GM21717 (cell line): ENCODE results near the gene FAM89B.

ENCODE experiments used
- ATAC-seq: cut with Tn5 transposase; IDR thresholded peaks from one replicate; pipeline ENCODE4 v1.9.1; 2021; ENCODE audit warnings: mild to moderate bottlenecking, moderate library complexity; ENCODE audit not compliant: unreplicated experiment

FAM89B gene

GRCh38 chr11:65538915-65539743, 33.2 kb upstream of the FAM89B start:
- ATAC-seq = no peak

DNA sequence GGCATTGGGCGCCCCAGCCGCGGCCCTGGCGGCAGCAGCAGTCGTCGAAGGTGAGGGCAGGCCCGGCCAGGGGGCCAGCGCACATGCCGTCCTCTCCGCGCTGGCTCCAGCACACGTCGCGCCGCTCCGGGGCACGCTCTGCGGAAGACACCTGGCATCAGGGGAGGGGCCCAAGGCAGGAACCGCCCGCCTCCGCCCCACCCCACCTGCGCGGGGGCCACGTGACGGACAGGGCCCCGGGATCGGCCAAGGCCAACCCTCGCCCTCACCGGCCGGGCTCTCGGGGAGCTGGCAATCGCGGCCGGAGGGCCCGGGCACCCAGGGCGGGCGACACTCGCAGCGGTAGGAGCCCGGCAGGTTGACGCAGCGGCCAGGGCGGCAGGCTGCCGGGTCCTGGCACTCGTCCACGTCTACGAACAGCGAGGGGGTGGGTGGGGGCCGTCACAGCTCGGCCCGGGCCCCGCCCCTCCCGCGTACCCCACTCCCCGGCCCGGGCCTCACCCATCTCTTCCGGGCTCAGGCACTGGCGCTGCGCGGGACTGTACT, 32.5 kb upstream of the FAM89B start:
- ATAC-seq = peak; percentile 1

GRCh38 chr11:65540290-65541092, 31.8 kb upstream of the FAM89B start:
- peak; percentile 47 for ATAC-seq

DNA sequence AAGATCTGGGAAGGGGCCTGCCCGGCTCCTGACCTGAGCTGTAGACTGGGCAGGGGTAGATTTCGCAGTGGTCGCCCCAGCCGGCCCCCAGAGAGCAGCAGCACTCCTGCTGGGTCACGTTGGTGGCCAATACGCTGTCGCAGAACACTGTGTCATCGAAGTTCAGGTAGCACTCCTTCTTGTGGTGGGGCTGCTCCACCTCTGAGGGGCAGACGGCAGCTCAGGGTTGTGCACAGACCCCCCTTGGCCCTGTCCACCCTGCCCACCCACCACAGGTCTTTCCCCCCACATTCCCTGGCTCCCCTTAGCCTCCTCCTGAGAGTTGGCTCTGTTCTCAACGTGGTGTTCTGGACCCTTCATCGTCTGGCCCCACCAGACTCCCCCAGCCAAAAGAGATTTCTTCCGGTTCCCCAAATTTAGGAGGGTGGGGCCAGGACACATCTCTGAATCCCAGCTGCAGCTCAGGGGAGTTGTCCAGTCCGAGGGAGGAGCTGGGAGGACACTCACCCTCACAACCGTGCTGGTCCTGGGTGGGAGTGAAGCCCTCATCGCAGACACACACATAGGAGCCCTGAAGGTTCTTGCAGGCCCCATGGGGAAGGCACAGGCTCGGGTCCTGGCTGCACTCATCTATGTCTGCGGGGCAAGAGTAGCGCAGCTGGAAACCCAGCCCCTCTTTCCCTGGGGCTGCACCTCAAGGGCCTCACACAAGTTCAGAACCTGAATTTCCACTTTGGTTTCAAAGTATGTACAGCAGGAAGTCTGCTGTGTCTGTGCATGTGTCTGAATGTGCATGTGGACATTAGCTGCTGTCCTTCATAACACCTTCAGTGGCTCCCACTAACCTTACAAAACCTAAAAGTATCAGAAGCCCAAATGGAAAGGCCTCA, 31.0 kb upstream of the FAM89B start:
- no peak for ATAC-seq

DNA sequence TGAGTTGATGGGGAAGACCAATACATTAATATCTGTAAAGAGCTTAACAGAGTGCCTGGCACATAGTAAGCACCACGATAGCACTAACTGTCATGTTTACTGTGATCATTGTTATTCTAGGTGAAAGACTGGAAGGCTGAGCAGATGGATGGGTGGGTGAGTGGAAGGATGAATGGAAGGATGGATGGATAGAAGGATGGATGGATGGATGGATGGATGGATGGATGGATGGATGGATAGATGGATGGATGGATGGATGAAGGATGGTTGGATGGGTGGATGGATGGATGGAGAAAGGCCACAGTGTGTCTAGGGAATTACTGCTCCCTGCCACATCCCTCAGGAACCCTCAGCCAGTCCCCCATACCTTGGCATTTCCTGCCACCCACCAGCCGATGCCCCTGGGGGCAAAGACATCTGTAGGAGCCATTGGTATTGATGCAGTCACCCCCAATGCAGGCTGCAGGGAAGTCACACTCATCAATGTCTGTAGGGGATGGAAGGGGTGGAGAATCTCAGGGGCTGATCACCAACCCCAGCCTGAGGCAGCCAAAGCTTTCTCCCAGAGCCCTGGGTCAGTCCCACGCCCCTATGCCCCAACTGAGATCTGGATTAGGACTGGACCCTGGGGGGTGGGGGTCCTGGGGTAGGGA, 29.5 kb upstream of the FAM89B start:
- no peak for ATAC-seq

- ATAC-seq = no peak
Measured at GRCh38 chr11:65545853-65546216, 26.5 kb upstream of the FAM89B start.

- peak; percentile 58 for ATAC-seq
Measured at GRCh38 chr11:65546217-65546958, 25.9 kb upstream of the FAM89B start.

- no peak for ATAC-seq
Measured at GRCh38 chr11:65547446-65548125, 24.8 kb upstream of the FAM89B start.

DNA sequence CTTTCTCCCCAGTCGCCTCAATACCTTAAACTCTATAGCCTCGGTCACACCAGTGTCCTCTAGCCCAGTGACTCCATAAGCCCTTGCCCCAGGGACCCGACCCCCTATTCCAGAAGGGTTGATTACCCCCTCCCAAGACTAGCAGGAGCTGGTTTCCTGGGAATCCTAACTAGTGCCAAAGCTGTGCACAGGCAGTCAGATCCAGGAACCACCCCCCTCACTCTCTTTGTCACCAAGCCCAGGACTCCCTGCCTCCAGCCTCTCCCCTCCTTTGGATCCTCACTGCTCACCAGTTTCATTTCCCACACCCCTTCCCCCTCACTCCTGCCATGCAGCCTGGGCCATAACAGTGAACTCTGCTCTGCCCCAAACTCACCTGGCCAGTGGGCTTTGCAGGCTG, 23.9 kb upstream of the FAM89B start:
- ATAC-seq = no peak

- no peak for ATAC-seq
Measured at GRCh38 chr11:65549096-65549495, 23.2 kb upstream of the FAM89B start.

DNA sequence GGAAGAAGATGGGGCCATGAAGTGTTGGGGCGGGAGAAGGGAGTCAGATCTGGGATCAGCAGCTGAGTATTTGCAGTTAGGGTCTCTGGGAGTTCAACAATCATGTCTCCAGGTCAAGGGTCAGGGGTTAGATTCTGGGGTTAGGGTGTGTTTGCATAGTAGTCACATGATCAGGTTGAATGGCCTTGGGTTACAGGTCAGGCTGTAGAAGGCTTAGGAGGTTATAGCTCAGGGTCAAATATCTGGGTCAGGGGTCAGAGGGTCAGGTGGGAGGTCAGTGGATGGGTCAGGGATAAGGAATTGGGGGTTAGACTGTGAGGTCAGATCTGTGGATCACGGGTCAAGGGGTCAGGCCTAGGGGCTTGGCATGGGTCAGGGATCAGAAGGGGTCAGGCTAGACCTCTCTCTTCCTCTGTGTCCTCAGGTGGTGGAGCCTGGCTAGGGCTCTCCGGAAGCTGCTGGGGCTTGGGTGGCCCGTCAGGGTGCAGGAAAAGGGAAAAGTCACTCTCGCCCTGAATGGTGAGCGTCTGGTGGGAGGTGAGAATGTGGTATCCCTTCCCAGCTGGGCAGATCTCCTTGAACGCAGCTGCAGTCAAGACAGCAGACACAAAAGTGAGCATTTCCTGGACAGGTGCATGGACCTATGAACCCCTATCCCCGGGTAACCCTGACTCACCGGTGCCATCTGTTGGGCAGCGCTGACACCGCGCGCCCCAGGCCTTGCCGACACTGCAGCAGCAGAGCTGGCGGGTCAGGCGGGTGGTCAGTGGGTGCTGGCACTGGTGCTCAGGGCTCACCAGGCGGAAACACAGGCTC, 20.6 kb upstream of the FAM89B start:
- no peak for ATAC-seq

GRCh38 chr11:65552388-65552951, 19.9 kb upstream of the FAM89B start:
- ATAC-seq = no peak

GRCh38 chr11:65553301-65554001, 18.9 kb upstream of the FAM89B start:
- ATAC-seq = no peak

DNA sequence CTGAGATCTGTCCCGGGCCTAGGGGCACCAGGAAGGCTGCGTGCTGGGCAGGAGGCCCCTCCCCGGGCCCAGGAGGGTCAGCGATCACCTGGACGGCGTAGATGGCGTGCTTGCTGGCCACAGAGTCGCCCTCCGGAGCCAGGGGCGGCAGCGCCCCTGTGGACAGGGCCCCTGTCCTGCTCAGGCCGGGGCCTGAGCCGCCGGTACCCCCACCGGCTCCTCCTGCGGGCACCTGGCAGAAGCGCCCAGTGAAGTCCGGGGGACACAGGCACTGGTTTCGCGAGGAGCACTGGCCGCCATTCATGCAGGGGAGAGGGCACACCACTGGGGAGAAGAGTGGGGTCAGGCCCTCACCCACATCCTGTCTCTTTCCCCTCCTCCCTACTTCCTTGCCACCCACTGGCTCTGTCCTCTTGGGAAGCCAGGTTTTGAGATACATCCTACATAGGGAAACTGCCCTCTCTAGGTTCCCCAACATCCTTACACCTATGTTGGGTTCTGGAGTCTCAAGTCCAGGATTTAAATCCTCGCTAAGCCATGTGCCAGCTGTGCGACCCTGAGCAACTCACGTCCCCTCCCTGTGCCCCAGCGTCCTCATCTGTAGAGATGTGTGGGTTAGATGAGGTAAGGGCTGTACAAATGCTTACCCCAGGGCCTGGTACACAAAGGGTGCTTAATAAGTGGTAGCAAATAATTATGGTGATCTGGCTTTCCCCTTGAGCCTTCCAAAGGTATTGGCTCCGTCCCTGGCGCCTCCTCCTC, 18.1 kb upstream of the FAM89B start:
- no peak for ATAC-seq

DNA sequence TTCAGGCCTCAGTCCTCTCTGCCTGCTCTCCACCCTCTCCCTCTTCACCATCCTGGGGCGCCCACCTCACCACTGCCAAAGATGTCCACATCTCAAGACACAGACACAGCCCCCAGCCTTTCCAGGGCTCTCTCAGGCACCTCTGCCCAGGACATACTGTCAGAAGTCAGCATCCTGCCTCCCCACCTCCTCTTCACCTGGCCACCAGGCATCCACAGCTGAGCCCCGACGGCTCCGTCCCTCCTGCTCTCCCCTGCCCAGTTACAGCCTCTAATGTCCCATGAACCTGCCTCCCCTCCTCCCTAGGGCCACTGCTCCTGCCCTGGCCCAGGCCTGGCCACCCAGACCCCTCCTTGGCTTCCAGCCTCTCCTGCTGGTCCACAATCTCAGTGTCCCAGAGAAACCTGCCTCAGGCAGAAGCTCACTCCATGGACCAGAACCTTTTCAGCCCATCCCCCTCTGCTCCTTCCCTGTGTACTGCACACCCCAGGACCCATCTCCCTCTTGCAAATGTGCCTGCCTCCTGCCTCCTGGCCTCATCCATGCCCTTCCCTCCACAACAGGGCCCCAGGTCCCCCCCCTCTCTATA, 17.4 kb upstream of the FAM89B start:
- ATAC-seq = no peak

- no peak for ATAC-seq
Measured at GRCh38 chr11:65555693-65556231, 16.6 kb upstream of the FAM89B start.
